ENCODE data around the gene KCNAB2. TPM values are rescaled to one million over a fixed set of nuclear protein-coding genes. Genes with fewer than 3 reads are reported as not detected.

The KCNAB2 gene
- polyA plus RNA-seq, 1 of the 3 experiments (the other 2 are of a cell fraction): 7.6 TPM

GRCh38 chr1:6124746-6125365 lies 79.2 kb downstream of the KCNAB2 start:
- Histone ChIP-seq H3K27ac (ENCODE audit: low read depth in 2 of 2, low read length in 1 of 2) (no peak overlapping the region), H3K9ac (no peak overlapping the region), H3K79me2 (ENCODE audit: insufficient read depth) (no peaks in the 10 kb centered on the region), H3K4me1 (ENCODE audit: control insufficient read depth in 1 of 2, insufficient read depth in 2 of 2, low read depth in 1 of 2, low read length in 1 of 2) (no peaks in the 10 kb centered on the region), H3K4me3 (ENCODE audit: low read depth in 2 of 2, low read length in 1 of 2) (no peak overlapping the region), H3K4me2 (no peak overlapping the region), H4K20me1 (ENCODE audit: insufficient read depth) (no peaks in the 10 kb centered on the region), H3K36me3 (replicated peaks in 1 of 2; ENCODE audit: control insufficient read depth in 1 of 2, insufficient read depth in 2 of 2, low read length in 1 of 2) (no peaks in the 10 kb centered on the region), H3K9me2 (no peaks in the 10 kb centered on the region), H3K9me3 (no peaks in the 10 kb centered on the region), H3K27me3 (ENCODE audit: insufficient read depth) (no peaks in the 10 kb centered on the region), H2AFZ (ENCODE audit: low read depth) (no peak overlapping the region), H3F3A (replicated peaks; ENCODE audit: insufficient read depth) (no peaks in the 10 kb centered on the region)
- ChIA-PET CTCF (interaction anchor here (0.7 to 1.4 kb wide), 3 partner anchors 13 to 72 kb away, joined by 3 read pairs; no protein-coding TSS in a partner anchor), POLR2A (no interaction called here)
- 73% methylated on average over 15 of the region's 21 CpGs for WGBS (ENCODE audit: low lambda C conversion rate)
- TF ChIP-seq YY1 (IDR thresholded peaks at IDR 0.05; ENCODE audit: low read depth): no peak
- no peak for TF ChIP-seq USF1 (IDR thresholded peaks at IDR 0.05; ENCODE audit: borderline replicate concordance, low read depth)
- TF ChIP-seq SMC3 (IDR thresholded peaks at IDR 0.05; ENCODE audit: low read depth, low read length): no peak
- TF ChIP-seq RAD21 (IDR thresholded peaks at IDR 0.05; ENCODE audit: low read length): no peak
- TF ChIP-seq ELF1 (IDR thresholded peaks at IDR 0.05): no peak
- TF ChIP-seq FOSL2 (IDR thresholded peaks at IDR 0.05; ENCODE audit: borderline replicate concordance, low read depth): no peak
- no peak for TF ChIP-seq EP300 (IDR thresholded peaks at IDR 0.05; ENCODE audit: borderline replicate concordance in 1 of 2, low read depth in 1 of 2, low read length in 1 of 2)
- no peak for DNase-seq

- Histone ChIP-seq H3K9me2 (no peaks in the 10 kb centered on the region), H3F3A (replicated peaks; ENCODE audit: insufficient read depth) (no peaks in the 10 kb centered on the region), H4K20me1 (ENCODE audit: insufficient read depth) (no peaks in the 10 kb centered on the region), H3K27me3 (ENCODE audit: insufficient read depth) (no peaks in the 10 kb centered on the region), H3K36me3 (replicated peaks in 1 of 2; ENCODE audit: control insufficient read depth in 1 of 2, insufficient read depth in 2 of 2, low read length in 1 of 2) (no peaks in the 10 kb centered on the region), H3K27ac (ENCODE audit: low read depth in 2 of 2, low read length in 1 of 2) (no peak overlapping the region), H3K9me3 (no peaks in the 10 kb centered on the region), H3K4me2 (no peak overlapping the region), H3K4me1 (ENCODE audit: control insufficient read depth in 1 of 2, insufficient read depth in 2 of 2, low read depth in 1 of 2, low read length in 1 of 2) (no peaks in the 10 kb centered on the region), H3K9ac (no peak overlapping the region), H2AFZ (ENCODE audit: low read depth) (no peak overlapping the region), H3K4me3 (ENCODE audit: low read depth in 2 of 2, low read length in 1 of 2) (no peak overlapping the region), H3K79me2 (ENCODE audit: insufficient read depth) (no peaks in the 10 kb centered on the region)
- WGBS (ENCODE audit: low lambda C conversion rate): 82% methylated on average over 11 of the region's 15 CpGs
- no peak for DNase-seq
- POLR2A ChIA-PET: no interaction called here
- CTCF ChIA-PET: interaction anchor here (0.7 to 1.5 kb wide), 4 partner anchors 14 to 72 kb away, joined by 3 read pairs; no protein-coding TSS in a partner anchor
- no peak for TF ChIP-seq SMC3 (IDR thresholded peaks at IDR 0.05; ENCODE audit: low read depth, low read length)
- no peak for TF ChIP-seq GABPA (IDR thresholded peaks at IDR 0.05; ENCODE audit: low read depth)
- TF ChIP-seq FOXM1 (IDR thresholded peaks at IDR 0.05; ENCODE audit: low read depth): no peak
- TF ChIP-seq GATA2 (CRISPR knock-in tag; IDR thresholded peaks at IDR 0.05): no peak
- TF ChIP-seq REST (IDR thresholded peaks at IDR 0.05; ENCODE audit: low read depth, low read length): no peak
- no peak for TF ChIP-seq SIN3A (IDR thresholded peaks at IDR 0.05; ENCODE audit: borderline replicate concordance, low read depth, low read length)
- no peak for TF ChIP-seq ZBTB33 (IDR thresholded peaks at IDR 0.05; ENCODE audit: borderline replicate concordance, low read depth)
- no peak for TF ChIP-seq ELF1 (IDR thresholded peaks at IDR 0.05)
- no peak for TF ChIP-seq CTCF (IDR thresholded peaks at IDR 0.05)
- TF ChIP-seq USF2 (IDR thresholded peaks at IDR 0.05; ENCODE audit: borderline replicate concordance, low read depth, low read length): no peak
- no peak for TF ChIP-seq USF1 (IDR thresholded peaks at IDR 0.05; ENCODE audit: borderline replicate concordance, low read depth)
- TF ChIP-seq EZH2phosphoT487 (IDR thresholded peaks at IDR 0.05; ENCODE audit: borderline replicate concordance, low read depth): no peak
Observed at GRCh38 chr1:6125366-6125765, 79.7 kb downstream of the KCNAB2 start.
